ENCODE data around the gene FKBP9.

GRCh38 chr7:32930378-32930777 is 26.9 kb upstream of the FKBP9 start:
- TF ChIP-seq SIN3A (IDR thresholded peaks at IDR 0.05; ENCODE audit: borderline replicate concordance, insufficient read depth, low read length) (no peak), POLR2AphosphoS5 (IDR thresholded peaks at IDR 0.05; ENCODE audit: low read depth, low read length) (no peak)

Measured in PFSK-1 (cell line).